GM18873 (cell line): ENCODE data around the gene DZIP3.
A peak's percentile ranks its signal among the peaks of the same experiment; 100 is the strongest.

Source experiments
- ATAC-seq: cut with Tn5 transposase; IDR thresholded peaks from one replicate; pipeline ENCODE4 v1.9.1; 2021; ENCODE audit warnings: mild to moderate bottlenecking, moderate library complexity, moderate number of reproducible peaks; ENCODE audit not compliant: unreplicated experiment, low FRiP score

Gene DZIP3, protein sequence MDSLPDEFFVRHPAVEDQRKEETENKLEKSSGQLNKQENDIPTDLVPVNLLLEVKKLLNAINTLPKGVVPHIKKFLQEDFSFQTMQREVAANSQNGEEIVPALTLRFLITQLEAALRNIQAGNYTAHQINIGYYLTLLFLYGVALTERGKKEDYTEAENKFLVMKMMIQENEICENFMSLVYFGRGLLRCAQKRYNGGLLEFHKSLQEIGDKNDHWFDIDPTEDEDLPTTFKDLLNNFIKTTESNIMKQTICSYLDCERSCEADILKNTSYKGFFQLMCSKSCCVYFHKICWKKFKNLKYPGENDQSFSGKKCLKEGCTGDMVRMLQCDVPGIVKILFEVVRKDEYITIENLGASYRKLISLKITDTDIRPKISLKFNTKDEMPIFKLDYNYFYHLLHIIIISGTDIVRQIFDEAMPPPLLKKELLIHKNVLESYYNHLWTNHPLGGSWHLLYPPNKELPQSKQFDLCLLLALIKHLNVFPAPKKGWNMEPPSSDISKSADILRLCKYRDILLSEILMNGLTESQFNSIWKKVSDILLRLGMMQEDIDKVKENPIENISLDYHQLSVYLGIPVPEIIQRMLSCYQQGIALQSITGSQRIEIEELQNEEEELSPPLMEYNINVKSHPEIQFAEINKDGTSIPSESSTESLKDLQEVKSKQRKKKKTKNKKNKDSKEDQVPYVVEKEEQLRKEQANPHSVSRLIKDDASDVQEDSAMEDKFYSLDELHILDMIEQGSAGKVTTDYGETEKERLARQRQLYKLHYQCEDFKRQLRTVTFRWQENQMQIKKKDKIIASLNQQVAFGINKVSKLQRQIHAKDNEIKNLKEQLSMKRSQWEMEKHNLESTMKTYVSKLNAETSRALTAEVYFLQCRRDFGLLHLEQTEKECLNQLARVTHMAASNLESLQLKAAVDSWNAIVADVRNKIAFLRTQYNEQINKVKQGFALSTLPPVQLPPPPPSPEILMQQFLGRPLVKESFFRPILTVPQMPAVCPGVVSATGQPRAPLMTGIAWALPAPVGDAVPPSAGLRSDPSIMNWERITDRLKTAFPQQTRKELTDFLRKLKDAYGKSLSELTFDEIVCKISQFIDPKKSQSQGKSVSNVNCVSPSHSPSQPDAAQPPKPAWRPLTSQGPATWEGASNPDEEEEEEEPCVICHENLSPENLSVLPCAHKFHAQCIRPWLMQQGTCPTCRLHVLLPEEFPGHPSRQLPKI

GRCh38 chr3:108589081-108589997 lies at the start of gene DZIP3, which contains the start of gene CIP2A:
DZIP3 (plus strand) TSS chr3:108589722; CDS start chr3:108605407, 15,685 bp downstream.
CIP2A (minus strand) TSS chr3:108589438; CDS start chr3:108589375, 63 bp downstream.
- ATAC-seq = peak; percentile 90

DNA sequence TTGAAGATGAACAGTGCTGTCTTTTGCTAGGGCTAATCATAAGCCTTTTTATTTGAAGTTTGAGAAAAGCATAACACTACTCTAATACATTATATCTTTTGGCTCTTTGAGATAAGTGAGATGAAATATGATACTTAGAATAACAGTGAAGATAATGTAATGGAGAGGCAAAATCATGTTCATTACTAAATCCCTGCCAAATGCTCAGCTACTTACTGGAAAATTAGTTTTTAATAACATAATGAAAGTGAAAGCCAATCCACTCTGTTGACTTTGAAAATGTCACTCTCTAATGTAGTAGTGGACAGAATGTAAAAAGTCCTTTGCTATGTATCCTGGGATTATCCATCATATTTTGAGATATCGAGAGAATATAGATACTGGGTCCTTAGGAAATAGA lies 43.3 kb upstream of the DZIP3 start:
- ATAC-seq = no peak

- ATAC-seq = no peak
Measured at GRCh38 chr3:108546692-108547091, 42.8 kb upstream of the DZIP3 start.

DNA sequence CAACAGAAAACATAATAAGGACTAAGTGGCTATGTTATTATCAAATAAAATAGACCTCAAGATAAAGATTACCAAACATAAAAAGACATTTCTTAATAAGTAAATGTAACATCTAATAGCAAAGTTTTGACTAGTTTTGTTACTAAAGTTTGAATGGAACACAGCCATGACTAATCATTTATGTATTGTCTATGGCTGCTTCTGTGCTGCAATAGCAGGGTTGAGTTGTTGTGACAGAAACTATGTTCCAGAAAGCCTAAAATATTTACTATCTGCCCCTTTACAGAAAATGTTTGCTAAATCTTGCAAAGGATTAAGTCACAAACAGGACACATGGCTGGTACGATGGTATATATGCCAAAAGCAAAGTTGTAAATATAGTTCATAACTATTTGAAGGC lies 41.2 kb upstream of the DZIP3 start:
- ATAC-seq = no peak

GRCh38 chr3:108548886-108549285 lies 40.6 kb upstream of the DZIP3 start:
- ATAC-seq = no peak

DNA sequence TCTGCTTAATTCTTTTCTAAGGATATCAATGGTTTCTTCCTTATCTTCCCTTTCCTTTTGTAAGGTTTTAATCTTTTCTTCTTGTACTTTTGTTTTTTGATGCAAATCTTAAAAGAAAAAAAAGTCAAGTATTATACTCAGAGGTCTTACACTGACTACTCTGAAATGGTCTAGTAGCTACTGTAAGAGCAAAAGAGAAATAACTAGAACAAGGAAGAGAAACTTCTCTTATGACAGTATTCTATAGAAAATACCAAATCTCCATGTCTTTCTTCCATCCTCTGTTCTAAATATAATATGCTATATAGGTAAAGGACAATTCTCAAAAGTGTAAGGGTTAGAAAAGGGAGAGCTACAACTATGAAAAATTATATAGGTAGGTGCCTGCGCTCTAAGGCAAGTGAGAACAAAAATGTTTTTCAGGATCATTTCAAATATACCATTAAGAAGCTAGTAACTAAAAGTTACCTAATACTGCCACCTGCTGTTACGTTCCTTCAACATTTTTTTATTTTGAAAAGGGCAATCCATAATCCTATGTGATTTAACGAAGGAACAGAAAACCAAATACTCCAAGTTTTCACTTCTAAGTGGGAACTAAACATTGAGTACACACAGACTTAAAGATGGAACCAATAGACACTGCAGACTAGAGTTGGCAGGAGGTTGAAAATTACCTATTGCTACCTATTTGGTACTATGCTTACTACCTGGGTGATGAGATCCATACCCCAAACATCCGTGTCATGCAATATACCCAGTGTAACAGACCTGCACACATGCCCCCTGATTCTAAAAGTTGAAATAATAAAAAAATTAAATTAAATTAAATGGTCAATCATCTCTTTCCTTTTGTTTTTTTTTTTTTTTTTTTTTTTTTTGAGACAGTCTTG lies 37.0 kb upstream of the DZIP3 start:
- ATAC-seq = no peak

DNA sequence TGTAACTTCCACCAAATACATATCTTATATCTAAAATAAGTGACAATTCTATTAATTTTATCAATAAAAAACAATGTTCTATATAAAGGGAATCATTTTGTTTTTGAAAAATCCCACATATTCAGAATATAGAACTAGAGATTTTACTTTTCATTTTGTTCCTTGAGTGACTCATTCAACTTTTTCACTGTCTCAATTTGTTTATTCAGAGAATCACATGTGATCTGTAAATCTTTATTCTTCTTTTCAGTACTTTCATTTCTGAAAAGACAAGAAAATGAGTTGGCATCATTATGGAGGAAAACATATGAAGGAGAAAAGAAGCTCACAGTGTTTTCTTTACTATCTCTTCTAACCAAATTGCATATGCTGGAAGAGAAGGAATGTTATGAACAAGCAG lies 35.3 kb upstream of the DZIP3 start:
- ATAC-seq = no peak

- no peak for ATAC-seq
Measured at GRCh38 chr3:108554913-108555571, 34.5 kb upstream of the DZIP3 start.

GRCh38 chr3:108555966-108556581 lies 33.4 kb upstream of the DZIP3 start:
- ATAC-seq = no peak

- ATAC-seq = no peak
Measured at GRCh38 chr3:108562565-108562964, 27.0 kb upstream of the DZIP3 start.

GRCh38 chr3:108564564-108564963 lies 25.0 kb upstream of the DZIP3 start:
- ATAC-seq = no peak

GRCh38 chr3:108565506-108565905 lies 24.0 kb upstream of the DZIP3 start:
- ATAC-seq = no peak

DNA sequence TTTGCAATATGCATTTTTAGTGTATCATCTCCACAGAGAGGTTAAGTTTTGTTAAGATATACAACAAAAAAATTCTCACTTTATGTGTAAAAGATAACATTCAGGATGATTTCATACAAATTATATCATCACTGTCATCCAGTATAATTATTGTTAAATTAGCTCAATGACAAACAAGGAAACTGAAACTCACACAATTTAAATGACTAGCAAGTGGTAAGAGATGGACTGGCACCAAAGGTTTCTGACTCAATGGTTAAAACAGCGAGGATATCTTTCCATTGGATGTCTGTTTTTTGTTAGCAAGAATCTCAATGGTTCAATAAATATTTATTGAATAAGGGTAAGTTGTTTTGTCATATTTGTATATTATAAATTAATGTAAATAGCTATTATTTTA lies 22.9 kb upstream of the DZIP3 start:
- ATAC-seq = no peak

- no peak for ATAC-seq
Measured at GRCh38 chr3:108569336-108569735, 20.2 kb upstream of the DZIP3 start.

GRCh38 chr3:108578064-108578463 lies 11.5 kb upstream of the DZIP3 start:
- ATAC-seq = no peak

DNA sequence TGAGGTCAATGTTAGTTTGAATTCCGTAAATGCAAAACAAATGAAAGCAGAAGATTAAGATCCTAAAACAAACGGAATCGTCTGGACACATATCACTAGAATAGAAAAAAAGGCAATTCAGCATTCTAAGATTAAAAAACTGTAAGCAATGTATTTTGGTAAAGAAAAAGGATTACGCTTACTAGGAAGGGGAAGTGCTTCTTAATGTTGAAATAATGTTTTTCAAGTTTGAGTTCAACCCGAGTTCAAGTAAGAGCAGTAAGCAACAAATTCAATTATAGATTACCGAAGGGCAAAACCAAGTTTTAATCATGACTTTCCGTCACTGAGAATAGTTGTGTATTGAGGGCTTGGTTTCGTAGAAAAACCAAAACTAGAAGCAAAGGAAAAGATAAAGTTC lies 921 bp upstream of the DZIP3 start:
- no peak for ATAC-seq

GRCh38 chr3:108589998-108590323 lies 439 bp downstream of the DZIP3 start:
- no peak for ATAC-seq

GRCh38 chr3:108590460-108590859 lies 938 bp downstream of the DZIP3 start:
- no peak for ATAC-seq
